Ascending aorta (tissue), 2 donors: Measurements from ENCODE around the gene DYNC1LI1. TPM values are rescaled to one million over a fixed set of nuclear protein-coding genes. Genes with fewer than 3 reads are reported as not detected.

ENCODE experiments used
- DNase-seq, 2 donors: peaks; one replicate each; pipeline ENCODE4 v3.0.0-alpha.2; 2019; ENCODE audit warnings: low spot score in 2 of 2
- H3K27ac ChIP-seq, 2 donors: fragments of 200-600 bp; sonication (generic); one replicate each; pipeline ENCODE4 v1.5.1; 2016 to 2017; ENCODE audit warnings: mild to moderate bottlenecking in 1 of 2
- H3K27me3 ChIP-seq: fragments of 200-600 bp; sonication (generic); one replicate; pipeline ENCODE4 v1.5.1; 2017
- H3K36me3 ChIP-seq, 2 donors: fragments of 200-600 bp; sonication (generic); one replicate each; pipeline ENCODE4 v1.5.1; 2016
- H3K4me1 ChIP-seq, 2 donors: fragments of 200-600 bp; sonication (generic); one replicate each; pipeline ENCODE4 v1.5.1; 2016 to 2017; ENCODE audit warnings: mild to moderate bottlenecking in 1 of 2
- H3K4me3 ChIP-seq, 2 donors: fragments of 200-600 bp; sonication (generic); one replicate each; pipeline ENCODE4 v1.5.1; 2016 to 2017; ENCODE audit warnings: mild to moderate bottlenecking in 1 of 2
- H3K9me3 ChIP-seq, 2 donors: fragments of 200-600 bp; sonication (generic); one replicate each; pipeline ENCODE4 v1.5.1; 2016
- CTCF ChIP-seq, 3 experiments: fragments of 200-600 bp in 2 of 3; fragments of 450-650 bp in 1 of 3; sonication (generic) in 2 of 3; IDR thresholded peaks; one replicate each; pipeline ENCODE4 v1.5.1; 2016 to 2019; ENCODE audit warnings: antibody characterized with exemption in 3 of 3, mild to moderate bottlenecking in 1 of 3, moderate library complexity in 1 of 3
- intact Hi-C: fragments of 100-400 bp; cut with DNase I; formaldehyde crosslinking; loops from one replicate; pipeline ENCODE4 v1.15.1; 2023
- total RNA-seq: library from RNA; depleted of rRNA; stranded (reverse); fragments of >200 nt; gene quantifications from one replicate; pipeline ENCODE4 v1.1.0, GENCODE V29; 2016

Gene DYNC1LI1
- total RNA-seq, 1 donor from 2014 or later, result 22.1 TPM

- peaks cover 0 to 9% of the 10 kb centered on the region in 2 donors for H3K36me3 ChIP-seq
- no peak for DNase-seq
- no peaks in the 10 kb centered on the region for H3K27me3 ChIP-seq
- H3K27ac ChIP-seq, result no peak overlapping the region
- no peak for TF ChIP-seq CTCF (IDR thresholded peaks at IDR 0.05)
- peaks cover 0 to 3% of the 10 kb centered on the region in 2 donors for H3K4me1 ChIP-seq
- intact Hi-C loops, result no loop called here
- H3K9me3 ChIP-seq, result no peaks in the 10 kb centered on the region
- H3K4me3 ChIP-seq, result no peak overlapping the region
Measured at GRCh38 chr3:32492684-32493436, 77.8 kb downstream of the DYNC1LI1 start.

GRCh38 chr3:32488474-32489008, 82.1 kb downstream of the DYNC1LI1 start:
- no peak overlapping the region for H3K27ac ChIP-seq
- H3K9me3 ChIP-seq, result no peaks in the 10 kb centered on the region
- peaks cover 0 to 26% of the 10 kb centered on the region in 2 donors for H3K36me3 ChIP-seq
- intact Hi-C loops, result no loop called here
- no peaks in the 10 kb centered on the region for H3K27me3 ChIP-seq
- no peak overlapping the region for H3K4me3 ChIP-seq
- no peak for TF ChIP-seq CTCF (IDR thresholded peaks at IDR 0.05)
- peaks cover 5 to 7% of the 10 kb centered on the region in 2 donors for H3K4me1 ChIP-seq
- DNase-seq, result no peak

- Histone ChIP-seq H3K4me1 (peaks cover 5 to 7% of the 10 kb centered on the region in 2 donors), H3K36me3 (peaks cover 0 to 30% of the 10 kb centered on the region in 2 donors), H3K4me3 (no peak overlapping the region), H3K27ac (no peak overlapping the region), H3K27me3 (no peaks in the 10 kb centered on the region), H3K9me3 (no peaks in the 10 kb centered on the region)
- TF ChIP-seq CTCF (IDR thresholded peaks at IDR 0.05), result no peak
- DNase-seq, result no peak
- intact Hi-C loops, result no loop called here
Measured at GRCh38 chr3:32487781-32488473, 82.7 kb downstream of the DYNC1LI1 start.

DNA sequence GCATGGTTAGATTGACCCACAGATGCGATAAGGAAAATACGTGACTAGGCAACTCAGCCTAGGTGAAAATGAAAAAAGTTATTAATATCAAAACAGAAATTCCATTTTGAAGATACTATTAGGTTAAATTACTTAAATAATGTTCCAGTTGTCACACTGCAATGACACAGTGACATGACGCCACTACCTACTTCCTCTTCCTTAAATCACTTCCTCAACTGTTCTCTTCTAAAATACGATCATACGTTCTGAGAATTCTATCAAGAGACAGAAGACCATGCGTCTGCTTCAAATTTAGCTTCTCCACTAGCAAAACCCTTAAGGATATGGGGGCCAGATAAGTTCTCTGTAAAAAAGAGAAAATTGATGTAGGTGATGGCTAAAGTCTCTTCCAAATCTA, 86.2 kb downstream of the DYNC1LI1 start:
- Histone ChIP-seq H3K27ac (no peak overlapping the region), H3K4me3 (no peak overlapping the region), H3K27me3 (no peaks in the 10 kb centered on the region), H3K36me3 (peaks cover 0 to 38% of the 10 kb centered on the region in 2 donors), H3K9me3 (no peaks in the 10 kb centered on the region), H3K4me1 (peaks cover 5 to 7% of the 10 kb centered on the region in 2 donors)
- TF ChIP-seq CTCF (IDR thresholded peaks at IDR 0.05), result no peak
- DNase-seq, result no peak
- intact Hi-C loops, result no loop called here

GRCh38 chr3:32483772-32484171, 86.9 kb downstream of the DYNC1LI1 start:
- TF ChIP-seq CTCF (IDR thresholded peaks at IDR 0.05), result no peak
- Histone ChIP-seq H3K27me3 (no peaks in the 10 kb centered on the region), H3K27ac (no peak overlapping the region), H3K4me1 (peaks cover 5 to 7% of the 10 kb centered on the region in 2 donors), H3K4me3 (no peak overlapping the region), H3K9me3 (no peaks in the 10 kb centered on the region), H3K36me3 (peaks cover 0 to 38% of the 10 kb centered on the region in 2 donors)
- DNase-seq, result no peak
- intact Hi-C loops, result no loop called here
